ENCODE results near the gene SULT1C2.

- TF ChIP-seq CTCF (conservative IDR thresholded peaks at IDR 0.05) (no peak), EZH2 (IDR thresholded peaks at IDR 0.05; ENCODE audit: low read depth) (no peak)
These were observed 65.4 kb downstream of the SULT1C2 start for GRCh38 chr2:108354136-108354535.

Measured in PC-9 (cell line).